ENCODE measurements around the gene MAPK1.
A peak's percentile ranks its signal among the peaks of the same experiment; 100 is the strongest.

Gene MAPK1

GRCh38 chr22:21867528-21868266, at the start of gene MAPK1 (continued):
- TF ChIP-seq TSHZ1 (tag by site-specific recombination; IDR thresholded peaks at IDR 0.05; ENCODE audit: borderline replicate concordance) (no peak), ZNF777 (tag by site-specific recombination; IDR thresholded peaks at IDR 0.05; ENCODE audit: borderline replicate concordance) (peak; percentile 78; the same call in 1 of the 2 replicates), ZBTB8A (tag by site-specific recombination; IDR thresholded peaks at IDR 0.05) (peak; percentile 91), ZNF707 (tag by site-specific recombination; IDR thresholded peaks at IDR 0.05) (no peak), ZFP37 (tag by site-specific recombination; IDR thresholded peaks at IDR 0.05) (peak; percentile 65; the same call in 1 of the 2 replicates), ZFP69B (tag by site-specific recombination; IDR thresholded peaks at IDR 0.05) (0 out of 2 replicates have a peak, but pooled peaks have one; percentile 54), BCL11B (tag by site-specific recombination; IDR thresholded peaks at IDR 0.05; ENCODE audit: low read depth) (no peak), ZBTB20 (tag by site-specific recombination; IDR thresholded peaks at IDR 0.05) (peak; percentile 83), PRDM1 (tag by site-specific recombination; IDR thresholded peaks at IDR 0.05) (0 out of 2 replicates have a peak, but pooled peaks have one; percentile 11), ZXDB (tag by site-specific recombination; IDR thresholded peaks at IDR 0.05) (peak; percentile 84), ZEB2 (tag by site-specific recombination; IDR thresholded peaks at IDR 0.05) (peak; percentile 95), ZNF26 (tag by site-specific recombination; IDR thresholded peaks at IDR 0.05) (no peak), ZBTB1 (tag by site-specific recombination; IDR thresholded peaks at IDR 0.05) (peak; percentile 76; the same call in 1 of the 2 replicates)
- TF ChIP-seq, protein P1, sequence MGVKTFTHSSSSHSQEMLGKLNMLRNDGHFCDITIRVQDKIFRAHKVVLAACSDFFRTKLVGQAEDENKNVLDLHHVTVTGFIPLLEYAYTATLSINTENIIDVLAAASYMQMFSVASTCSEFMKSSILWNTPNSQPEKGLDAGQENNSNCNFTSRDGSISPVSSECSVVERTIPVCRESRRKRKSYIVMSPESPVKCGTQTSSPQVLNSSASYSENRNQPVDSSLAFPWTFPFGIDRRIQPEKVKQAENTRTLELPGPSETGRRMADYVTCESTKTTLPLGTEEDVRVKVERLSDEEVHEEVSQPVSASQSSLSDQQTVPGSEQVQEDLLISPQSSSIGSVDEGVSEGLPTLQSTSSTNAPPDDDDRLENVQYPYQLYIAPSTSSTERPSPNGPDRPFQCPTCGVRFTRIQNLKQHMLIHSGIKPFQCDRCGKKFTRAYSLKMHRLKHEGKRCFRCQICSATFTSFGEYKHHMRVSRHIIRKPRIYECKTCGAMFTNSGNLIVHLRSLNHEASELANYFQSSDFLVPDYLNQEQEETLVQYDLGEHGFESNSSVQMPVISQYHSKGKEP (tag by site-specific recombination; IDR thresholded peaks at IDR 0.05): 0 out of 2 replicates have a peak, but pooled peaks have one; percentile 7

GRCh38 chr22:21916309-21916918, 49.0 kb upstream of the MAPK1 start:
- no peaks in the 10 kb centered on the region for H3K4me1 ChIP-seq (ENCODE audit: control insufficient read depth, insufficient read depth, low read length)
- H3K9me3 ChIP-seq (ENCODE audit: control insufficient read depth, insufficient read depth, low read depth, low read length): no peaks in the 10 kb centered on the region
- ChIA-PET CTCF (interaction anchor here (0.5 to 1.8 kb wide), 4 partner anchors 11 to 203 kb away, joined by 3 to 8 read pairs (median 4); no protein-coding TSS in a partner anchor), POLR2A (interaction anchor here (1.1 kb wide), 1 partner anchor 50 kb away, joined by 3 read pairs; no protein-coding TSS in a partner anchor)
- H3K27ac ChIP-seq (ENCODE audit: extremely low read depth, low read depth, low read length): no peak overlapping the region
- TF ChIP-seq, protein P2, sequence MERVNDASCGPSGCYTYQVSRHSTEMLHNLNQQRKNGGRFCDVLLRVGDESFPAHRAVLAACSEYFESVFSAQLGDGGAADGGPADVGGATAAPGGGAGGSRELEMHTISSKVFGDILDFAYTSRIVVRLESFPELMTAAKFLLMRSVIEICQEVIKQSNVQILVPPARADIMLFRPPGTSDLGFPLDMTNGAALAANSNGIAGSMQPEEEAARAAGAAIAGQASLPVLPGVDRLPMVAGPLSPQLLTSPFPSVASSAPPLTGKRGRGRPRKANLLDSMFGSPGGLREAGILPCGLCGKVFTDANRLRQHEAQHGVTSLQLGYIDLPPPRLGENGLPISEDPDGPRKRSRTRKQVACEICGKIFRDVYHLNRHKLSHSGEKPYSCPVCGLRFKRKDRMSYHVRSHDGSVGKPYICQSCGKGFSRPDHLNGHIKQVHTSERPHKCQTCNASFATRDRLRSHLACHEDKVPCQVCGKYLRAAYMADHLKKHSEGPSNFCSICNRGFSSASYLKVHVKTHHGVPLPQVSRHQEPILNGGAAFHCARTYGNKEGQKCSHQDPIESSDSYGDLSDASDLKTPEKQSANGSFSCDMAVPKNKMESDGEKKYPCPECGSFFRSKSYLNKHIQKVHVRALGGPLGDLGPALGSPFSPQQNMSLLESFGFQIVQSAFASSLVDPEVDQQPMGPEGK (tag by site-specific recombination; IDR thresholded peaks at IDR 0.05): no peak
- TF ChIP-seq REPIN1 (tag by site-specific recombination; IDR thresholded peaks at IDR 0.05; ENCODE audit: low read depth) (no peak), HOXA7 (CRISPR knock-in tag; IDR thresholded peaks at IDR 0.05; ENCODE audit: borderline replicate concordance) (no peak), ZNF571 (tag by site-specific recombination; IDR thresholded peaks at IDR 0.05) (no peak), ZNF423 (tag by site-specific recombination; IDR thresholded peaks at IDR 0.05) (no peak), ZNF792 (tag by site-specific recombination; IDR thresholded peaks at IDR 0.05) (no peak), ZNF214 (tag by site-specific recombination; IDR thresholded peaks at IDR 0.05; ENCODE audit: borderline replicate concordance) (no peak), AEBP2 (tag by site-specific recombination; IDR thresholded peaks at IDR 0.05; ENCODE audit: borderline replicate concordance) (no peak)
- H3K4me3 ChIP-seq (ENCODE audit: low read depth, low read length): no peak overlapping the region
- peaks cover 0 to 7% of the 10 kb centered on the region in 2 experiments; a peak in 1 of 3 replicates for H3K36me3 ChIP-seq (ENCODE audit: control insufficient read depth in 2 of 2, insufficient read depth in 1 of 2, low read length in 2 of 2)

All from HEK293 (cell line).